ENCODE results near the gene ASB18.

The ASB18 gene

GRCh38 chr2:236219411-236219810 lies 44.8 kb downstream of the ASB18 start:
- TF ChIP-seq, protein P1, sequence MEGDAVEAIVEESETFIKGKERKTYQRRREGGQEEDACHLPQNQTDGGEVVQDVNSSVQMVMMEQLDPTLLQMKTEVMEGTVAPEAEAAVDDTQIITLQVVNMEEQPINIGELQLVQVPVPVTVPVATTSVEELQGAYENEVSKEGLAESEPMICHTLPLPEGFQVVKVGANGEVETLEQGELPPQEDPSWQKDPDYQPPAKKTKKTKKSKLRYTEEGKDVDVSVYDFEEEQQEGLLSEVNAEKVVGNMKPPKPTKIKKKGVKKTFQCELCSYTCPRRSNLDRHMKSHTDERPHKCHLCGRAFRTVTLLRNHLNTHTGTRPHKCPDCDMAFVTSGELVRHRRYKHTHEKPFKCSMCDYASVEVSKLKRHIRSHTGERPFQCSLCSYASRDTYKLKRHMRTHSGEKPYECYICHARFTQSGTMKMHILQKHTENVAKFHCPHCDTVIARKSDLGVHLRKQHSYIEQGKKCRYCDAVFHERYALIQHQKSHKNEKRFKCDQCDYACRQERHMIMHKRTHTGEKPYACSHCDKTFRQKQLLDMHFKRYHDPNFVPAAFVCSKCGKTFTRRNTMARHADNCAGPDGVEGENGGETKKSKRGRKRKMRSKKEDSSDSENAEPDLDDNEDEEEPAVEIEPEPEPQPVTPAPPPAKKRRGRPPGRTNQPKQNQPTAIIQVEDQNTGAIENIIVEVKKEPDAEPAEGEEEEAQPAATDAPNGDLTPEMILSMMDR (conservative IDR thresholded peaks at IDR 0.05; ENCODE audit: control insufficient read depth, insufficient read depth, low read depth, low read length), result no peak
- no peak overlapping the region for H3K4me3 ChIP-seq (ENCODE audit: control insufficient read depth, low read depth, low read length)
- no peak for DNase-seq (ENCODE audit: low read depth)

- no peak overlapping the region for H3K4me3 ChIP-seq (ENCODE audit: control insufficient read depth, low read depth, low read length)
- DNase-seq (ENCODE audit: low read depth), result no peak
- TF ChIP-seq, protein P1 (conservative IDR thresholded peaks at IDR 0.05; ENCODE audit: control insufficient read depth, insufficient read depth, low read depth, low read length), result no peak
Observed at GRCh38 chr2:236217926-236218325, 46.3 kb downstream of the ASB18 start.

DNA sequence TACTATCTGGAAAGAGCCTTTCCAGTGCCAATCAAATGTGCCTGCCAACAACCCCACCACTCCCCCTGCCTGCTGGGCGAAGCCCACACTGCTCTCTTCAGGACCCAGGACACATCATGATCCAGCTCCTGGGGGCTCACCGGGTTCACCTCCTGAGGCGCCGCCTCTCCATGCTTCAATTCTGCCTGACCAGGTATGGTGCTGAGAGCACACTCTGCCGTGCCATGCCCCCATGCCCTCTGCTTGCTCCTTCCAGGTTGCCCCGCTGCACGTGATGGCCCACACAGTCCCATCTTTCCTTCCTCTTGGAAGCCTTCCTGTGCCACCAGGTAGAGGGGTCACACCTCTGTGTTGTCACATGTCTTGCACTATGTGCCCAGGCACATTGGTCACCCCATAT lies 47.5 kb downstream of the ASB18 start:
- no peak overlapping the region for H3K4me3 ChIP-seq (ENCODE audit: control insufficient read depth, low read depth, low read length)
- TF ChIP-seq, protein P1 (conservative IDR thresholded peaks at IDR 0.05; ENCODE audit: control insufficient read depth, insufficient read depth, low read depth, low read length), result no peak
- no peak for DNase-seq (ENCODE audit: low read depth)

DNA sequence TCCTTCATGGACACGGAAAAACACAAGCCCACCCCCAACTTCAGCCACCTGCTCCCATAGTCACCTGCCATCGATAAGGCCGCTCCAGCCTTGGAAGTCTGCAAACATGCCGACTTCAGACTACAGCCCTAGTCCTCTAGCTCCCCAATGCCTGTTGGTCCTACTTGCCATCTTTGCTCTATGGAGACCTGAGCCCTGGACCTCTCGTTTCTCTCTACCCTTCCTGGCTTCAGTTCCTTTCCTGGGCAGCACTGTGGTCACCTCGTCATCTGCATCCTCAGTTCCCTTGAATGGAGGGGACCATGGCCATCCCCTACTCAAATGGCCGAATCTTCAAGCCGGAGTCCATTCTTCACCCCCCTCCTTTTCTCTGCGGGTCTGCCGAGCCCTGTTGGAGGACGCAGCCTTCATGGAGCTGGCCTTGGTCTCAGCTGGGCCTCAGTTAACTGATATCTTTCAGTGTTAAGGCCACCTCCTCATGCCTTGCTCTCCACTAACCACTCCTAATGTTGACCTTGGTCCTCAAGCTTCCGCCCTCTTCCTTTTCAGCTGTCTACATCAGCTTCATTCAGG lies 48.4 kb downstream of the ASB18 start:
- TF ChIP-seq, protein P1 (conservative IDR thresholded peaks at IDR 0.05; ENCODE audit: control insufficient read depth, insufficient read depth, low read depth, low read length), result no peak
- H3K4me3 ChIP-seq (ENCODE audit: control insufficient read depth, low read depth, low read length), result no peak overlapping the region
- DNase-seq (ENCODE audit: low read depth), result no peak

GRCh38 chr2:236215196-236215595 lies 49.0 kb downstream of the ASB18 start:
- TF ChIP-seq, protein P1 (conservative IDR thresholded peaks at IDR 0.05; ENCODE audit: control insufficient read depth, insufficient read depth, low read depth, low read length), result no peak
- no peak for DNase-seq (ENCODE audit: low read depth)
- no peak overlapping the region for H3K4me3 ChIP-seq (ENCODE audit: control insufficient read depth, low read depth, low read length)

GRCh38 chr2:236214376-236214995 lies 49.7 kb downstream of the ASB18 start:
- TF ChIP-seq, protein P1 (conservative IDR thresholded peaks at IDR 0.05; ENCODE audit: control insufficient read depth, insufficient read depth, low read depth, low read length), result no peak
- DNase-seq (ENCODE audit: low read depth), result no peak
- H3K4me3 ChIP-seq (ENCODE audit: control insufficient read depth, low read depth, low read length), result no peak overlapping the region

All from fibroblast of mammary gland (primary cell).